NK-92 (cell line): ENCODE results near the gene CNPY1.

Experiments
- DNase-seq: peaks from one replicate; lab custom pipeline; 2025; ENCODE audit not compliant: unreplicated experiment; lab: John Stamatoyannopoulos, UW

The CNPY1 gene

DNA sequence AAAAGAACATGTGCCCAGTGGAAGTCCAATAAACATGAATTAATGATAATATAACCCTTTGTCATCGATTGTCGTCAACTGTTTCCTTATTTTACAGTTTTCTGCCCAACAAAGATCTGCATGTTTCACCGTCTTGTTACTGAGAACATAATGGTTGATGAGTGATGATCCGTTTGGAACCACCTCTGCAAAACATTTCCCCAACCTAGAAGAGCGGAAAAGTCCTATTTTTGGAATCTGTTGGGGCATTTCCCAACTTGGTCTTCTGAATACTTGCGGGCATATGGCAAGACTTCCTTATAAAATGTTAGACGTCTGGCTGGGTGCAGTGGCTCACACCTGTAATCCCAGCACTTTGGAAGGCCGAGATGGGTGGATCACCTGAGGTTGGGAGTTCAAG is 32.1 kb downstream of the CNPY1 start:
- DNase-seq, result no peak

DNA sequence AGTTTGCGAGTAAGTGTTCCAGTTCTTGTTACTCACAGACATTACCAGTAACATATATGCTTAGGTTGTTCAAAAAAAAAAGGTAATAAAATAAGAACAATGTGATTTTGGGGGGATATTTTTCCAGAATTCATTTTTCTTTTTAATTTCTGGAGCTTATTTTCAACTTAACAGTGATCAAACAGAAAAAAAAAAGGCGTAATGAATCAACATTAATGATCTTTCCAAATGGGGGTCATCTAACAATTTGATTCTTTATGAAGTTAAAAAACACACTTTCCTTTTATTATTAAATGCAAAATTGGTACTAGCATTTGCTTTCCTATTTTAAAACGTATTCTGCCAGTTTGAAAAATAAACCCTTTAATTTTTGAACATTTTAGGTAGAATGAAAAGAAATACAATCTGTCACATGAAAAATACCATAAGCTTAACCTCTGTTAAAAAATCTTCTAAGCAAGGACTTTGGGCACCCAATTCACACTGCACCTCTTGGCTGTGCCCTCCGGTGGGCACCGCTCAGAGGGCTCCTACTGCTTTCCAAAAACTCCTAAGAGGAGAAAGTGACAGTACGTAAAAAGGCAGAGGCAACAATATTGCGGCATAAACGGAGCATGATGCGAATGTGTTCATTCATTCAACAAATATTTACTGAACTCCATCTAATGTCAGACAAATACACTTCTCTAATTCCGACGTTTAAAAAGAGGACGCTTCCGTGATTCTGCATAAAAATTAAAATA is 32.6 kb downstream of the CNPY1 start:
- no peak for DNase-seq

DNA sequence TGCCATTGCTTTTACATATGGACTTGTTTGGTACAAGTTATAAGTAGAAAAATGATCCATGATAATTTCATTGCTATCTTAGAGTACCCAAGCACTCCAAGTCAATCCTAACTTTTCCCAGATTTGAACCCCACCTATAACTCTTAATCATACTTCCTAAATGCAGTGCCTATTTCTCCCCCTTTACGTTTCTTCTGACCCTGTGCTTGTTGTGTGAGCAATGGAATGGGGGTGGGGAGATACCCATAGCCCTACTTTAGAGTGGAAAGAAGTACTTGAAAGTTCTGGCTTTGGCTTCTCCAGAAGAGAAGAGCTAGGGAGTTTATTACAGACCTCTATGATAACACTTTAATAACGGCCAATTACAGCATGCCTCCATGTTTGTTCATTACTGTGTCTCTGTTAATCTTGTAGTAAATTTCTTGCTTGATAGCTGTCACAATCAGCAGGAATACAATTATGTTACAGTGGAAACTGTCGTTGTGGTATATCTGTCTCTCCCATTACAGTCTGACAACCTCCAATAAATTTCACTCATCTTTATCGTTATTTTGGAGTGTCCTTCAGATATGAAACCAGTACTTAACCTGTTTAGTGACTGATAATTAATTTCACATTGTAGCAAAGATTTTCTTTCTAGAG is 34.0 kb downstream of the CNPY1 start:
- DNase-seq, result no peak

DNA sequence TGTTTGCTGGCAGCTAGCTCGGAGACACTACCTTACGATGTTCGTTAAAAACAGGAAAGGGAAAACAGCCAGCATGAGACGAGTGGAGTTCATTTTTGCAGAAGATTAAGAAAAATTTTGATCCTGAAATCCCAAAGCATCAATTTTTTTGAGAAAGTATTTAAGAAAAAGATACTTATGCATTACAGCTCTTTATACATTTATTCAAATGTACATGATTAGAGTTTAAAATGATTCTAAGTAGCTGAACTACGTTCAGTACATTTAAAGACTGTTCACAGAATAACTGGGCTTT is 34.7 kb downstream of the CNPY1 start:
- DNase-seq, result no peak

DNA sequence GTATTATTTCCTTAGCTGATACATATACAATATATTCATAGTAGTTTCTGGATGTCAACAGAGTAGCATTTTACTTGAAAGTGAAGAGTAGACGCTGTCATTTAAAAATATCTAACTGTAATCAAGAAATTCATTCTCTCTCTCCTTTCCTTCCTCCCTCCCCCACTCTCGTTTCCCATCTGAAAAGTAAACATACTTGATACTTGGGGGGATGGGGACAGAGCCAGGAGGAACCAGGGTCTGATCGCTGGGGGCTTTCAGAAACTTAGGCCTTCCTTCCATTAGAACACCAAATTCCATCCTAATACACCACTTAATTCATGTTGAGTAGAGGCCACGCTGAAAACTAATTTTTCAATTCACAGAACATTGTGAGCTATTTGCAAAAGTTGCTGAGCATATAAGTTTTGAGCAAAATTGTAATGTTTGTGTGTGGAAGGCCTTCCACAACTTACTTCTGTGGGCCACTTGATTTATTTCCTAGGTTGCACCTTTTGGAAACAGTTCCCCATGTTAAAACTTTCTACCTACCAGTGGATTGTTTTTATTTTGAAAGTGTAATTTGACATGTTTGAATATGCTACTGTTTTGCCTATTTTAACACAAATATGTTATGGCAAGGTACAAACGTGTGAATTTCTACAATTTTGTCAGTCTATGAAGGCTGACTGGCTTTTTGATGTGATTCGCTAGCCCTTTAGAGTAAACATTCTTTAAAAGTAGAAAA is 35.2 kb downstream of the CNPY1 start:
- no peak for DNase-seq

DNA sequence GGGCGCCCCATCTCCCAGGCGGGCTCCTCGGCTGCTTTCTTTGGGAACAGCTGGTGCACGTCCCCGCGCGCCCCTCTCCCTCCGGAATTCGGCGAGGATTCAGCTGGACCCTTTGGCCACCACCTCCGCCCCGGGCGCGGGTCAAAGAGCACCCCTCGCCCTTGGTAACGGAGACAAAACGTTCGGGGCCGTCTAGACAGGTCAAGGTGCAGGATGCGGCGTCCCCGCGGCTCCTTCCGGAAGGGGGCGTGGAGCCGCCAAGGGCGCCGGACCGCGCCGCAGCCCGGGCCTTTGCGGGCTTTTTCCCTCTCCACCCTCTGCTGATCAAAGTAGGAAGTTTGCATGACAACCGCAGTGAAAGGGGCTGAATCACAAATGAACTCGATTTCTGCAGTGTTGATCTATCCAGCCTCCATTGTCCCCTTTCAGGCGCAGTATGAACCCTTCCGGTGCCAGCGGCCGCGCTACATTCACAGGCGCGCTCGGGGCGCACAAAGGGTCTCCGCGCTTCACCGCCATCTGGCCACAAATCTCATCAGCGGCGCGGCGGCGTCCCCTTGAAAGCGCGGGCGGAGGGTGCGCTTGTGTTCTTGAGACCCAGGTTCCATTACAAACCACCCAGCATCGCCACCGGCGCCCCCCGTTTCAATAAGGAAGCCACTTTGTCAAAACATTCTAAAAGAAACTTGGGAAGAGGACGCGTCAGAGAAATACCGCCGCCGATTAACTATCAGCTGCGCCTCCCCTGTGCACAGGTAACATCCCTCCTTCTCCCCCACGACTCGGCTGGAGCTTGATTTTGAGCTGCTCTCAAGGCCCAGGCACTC is 36.4 kb downstream of the CNPY1 start:
- DNase-seq, result no peak

DNA sequence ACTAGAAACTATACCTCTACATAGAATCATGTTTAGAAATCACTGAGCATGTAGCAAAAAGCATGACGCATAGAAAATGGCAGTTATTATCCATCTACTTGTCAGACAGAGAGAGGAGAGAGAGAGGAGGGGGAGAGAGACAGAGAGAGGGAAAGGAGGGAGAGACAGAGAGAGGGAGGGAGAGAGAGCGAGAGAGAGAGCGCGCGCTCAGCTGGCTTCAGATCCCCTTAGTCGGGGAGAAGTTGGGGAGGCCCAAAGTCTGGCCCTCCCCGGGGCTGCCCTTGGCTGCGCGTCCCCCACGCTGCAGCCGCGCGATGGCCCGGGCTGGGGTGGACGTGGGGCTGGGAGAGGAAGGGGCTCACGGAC is 37.0 kb downstream of the CNPY1 start:
- no peak for DNase-seq

DNA sequence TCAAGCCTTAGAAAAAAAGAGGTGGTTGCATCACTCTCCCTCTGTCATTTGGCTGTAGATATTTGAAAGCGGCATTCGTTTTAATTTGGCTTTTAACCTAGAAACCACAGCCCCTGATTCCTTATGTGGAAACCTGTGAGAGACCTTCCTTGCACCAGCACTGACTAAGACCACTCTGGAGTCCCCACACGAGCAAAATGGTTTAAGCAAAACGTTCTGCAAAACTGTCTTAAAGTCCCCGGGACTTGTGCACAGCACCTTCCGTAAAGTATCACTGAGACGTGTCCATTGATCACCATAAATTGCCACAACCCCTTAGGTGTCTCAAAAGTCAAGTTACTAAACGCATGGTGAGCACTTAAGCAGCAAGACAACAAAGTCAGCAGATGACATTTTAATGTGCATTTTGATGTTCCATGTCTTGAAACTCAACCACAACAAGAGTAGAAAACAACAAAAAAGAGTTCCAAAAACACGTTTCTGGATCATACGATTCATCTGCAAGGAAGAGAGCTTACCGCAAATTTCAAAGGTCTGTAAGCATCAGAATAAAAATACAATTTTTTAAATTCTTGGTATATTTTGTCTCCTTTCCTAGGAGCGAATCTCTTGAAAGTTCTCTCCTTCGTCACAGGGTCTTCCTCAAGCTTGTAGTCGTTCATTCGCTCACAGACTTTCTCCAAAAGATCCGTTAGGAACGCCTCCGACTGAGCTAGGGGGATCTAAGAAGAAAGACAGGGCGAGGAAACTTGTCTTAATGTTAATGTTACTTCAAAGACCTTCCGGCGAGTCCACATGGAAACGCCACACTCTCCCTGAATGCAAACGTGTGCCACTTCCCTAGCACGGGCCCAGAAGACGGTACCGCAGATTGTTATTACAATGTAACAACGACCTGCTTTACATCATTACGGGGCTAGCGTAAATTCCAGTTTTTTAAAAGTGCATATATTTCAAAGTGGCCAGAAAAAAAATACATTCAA is 37.7 kb downstream of the CNPY1 start:
- no peak for DNase-seq

DNA sequence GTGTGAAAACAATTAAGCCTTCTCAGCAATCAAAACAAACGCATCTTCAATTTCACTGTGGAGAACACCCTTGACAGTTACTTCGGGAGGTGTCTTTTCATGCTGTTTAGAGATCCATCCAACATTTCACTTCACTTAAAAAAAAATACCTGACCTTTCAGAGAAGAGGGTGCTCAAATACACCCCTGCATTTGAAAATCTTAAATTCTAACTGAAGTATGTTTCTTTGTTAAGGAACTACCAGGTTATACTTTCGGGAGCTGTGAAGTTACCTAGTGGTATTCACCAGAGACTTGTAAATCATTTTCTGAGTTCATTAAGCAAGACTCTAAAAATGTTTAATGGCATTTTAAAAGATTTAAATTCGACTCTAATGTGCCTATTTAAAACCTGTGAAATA is 38.8 kb downstream of the CNPY1 start:
- DNase-seq, result no peak

DNA sequence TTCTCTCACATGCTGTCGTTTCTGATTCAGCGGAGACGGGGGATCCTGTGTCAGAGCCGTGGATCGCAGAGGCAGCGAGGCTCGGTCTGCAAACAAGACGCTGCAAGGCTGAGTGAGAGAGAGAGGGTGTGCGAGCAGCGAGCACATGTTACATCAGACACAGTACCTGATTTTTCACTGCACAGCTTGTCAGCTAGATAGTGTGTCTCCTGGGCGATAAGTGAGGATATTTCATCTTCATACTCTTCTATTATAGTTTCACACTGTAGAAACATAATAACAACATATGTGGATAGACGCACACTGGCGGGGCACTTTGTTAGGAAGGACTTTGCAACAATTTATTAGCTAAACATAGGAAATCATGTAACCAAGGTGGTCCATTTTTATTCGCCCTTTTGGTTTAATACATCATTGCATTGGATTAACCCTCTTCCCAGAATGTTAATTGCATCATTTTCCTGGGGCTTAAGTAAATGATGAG is 39.5 kb downstream of the CNPY1 start:
- DNase-seq, result no peak

DNA sequence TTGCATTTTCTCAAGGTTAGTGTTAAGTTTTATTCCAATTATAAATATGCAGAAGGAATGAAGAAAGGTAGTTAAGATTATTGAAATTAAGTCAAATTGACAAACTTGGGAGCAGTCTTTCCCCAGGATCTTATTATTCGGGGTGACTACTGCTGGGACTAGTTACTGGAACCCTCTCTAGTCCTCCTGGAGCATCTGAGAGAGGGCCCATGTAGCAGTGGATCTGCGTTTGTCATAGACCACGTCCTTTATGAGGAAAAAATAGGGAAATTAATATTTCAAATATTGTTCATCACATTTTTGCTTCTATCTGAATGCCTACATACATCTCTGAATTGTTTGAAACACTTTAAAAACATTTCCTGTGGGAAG is 41.0 kb downstream of the CNPY1 start:
- no peak for DNase-seq

DNA sequence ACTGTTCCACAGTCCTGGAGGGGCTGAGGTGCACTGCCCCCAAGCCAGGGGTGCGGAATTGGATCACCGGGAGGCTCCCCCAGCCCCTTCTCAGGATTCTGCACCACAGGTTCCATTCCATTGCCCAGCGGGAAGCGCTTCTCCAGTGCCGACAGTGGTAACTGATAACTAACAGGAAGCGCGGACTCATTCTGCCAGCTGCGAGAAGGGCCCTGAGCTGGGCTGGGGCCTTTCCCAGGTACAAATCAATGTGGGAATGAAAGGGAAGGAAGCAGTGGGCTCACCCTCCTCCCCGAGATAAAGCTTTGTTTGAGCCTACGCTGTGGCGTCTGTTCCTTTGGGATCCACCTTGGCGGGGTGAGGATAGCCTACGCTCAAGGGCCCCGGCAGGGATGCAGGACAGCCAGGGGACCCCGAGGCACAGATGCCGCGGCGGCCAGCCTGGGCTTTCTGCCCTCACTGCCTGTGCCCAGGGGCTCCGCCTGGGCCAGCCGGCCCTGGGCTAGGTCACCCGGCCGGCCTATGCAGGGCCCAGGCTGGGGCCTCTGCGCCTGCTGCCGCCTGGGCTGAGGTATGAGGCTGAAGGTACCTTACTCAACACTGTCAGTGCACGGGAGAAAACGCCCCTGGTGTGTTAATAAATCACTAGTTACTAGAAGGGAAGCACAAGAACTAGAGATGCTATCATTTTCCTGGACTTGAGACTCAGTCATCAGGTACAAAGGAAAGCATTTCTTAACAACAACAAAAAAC is 49.0 kb downstream of the CNPY1 start:
- no peak for DNase-seq

DNA sequence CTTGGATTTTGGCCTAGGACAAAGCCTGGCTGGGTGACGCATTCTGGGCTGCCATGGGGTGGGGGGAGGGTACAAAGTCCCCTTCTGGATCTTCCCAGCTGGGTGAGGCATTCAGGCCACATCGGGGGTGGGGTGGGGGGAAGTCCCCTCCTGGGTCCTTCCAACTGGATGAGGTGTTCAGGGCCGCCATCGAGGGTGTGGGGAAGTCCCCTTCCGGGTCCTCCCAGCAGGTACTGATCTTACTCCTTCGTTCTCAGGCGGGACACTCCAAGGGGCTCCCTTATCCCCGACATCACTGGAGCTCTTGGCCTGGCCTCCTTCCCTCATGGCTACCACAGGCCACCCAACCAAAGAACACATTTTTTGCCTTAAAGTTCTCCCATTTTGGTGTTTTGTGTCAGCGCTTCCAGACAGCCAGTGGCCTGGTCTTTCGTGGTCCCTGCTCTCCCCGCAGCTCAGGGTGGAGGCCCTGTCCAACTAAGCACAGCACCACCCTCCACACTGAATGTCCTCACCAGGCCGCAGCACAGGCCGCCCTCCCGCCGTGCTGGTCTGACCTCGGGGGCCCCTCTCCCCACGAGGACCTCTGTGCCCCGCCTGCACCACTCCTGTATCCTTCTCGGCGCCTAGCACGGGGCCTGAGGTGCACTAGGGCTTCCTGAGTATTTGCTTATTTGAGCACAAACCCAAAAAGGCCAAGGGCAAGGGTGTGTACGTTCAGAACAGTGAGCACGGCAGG is 49.9 kb downstream of the CNPY1 start:
- DNase-seq, result no peak

DNA sequence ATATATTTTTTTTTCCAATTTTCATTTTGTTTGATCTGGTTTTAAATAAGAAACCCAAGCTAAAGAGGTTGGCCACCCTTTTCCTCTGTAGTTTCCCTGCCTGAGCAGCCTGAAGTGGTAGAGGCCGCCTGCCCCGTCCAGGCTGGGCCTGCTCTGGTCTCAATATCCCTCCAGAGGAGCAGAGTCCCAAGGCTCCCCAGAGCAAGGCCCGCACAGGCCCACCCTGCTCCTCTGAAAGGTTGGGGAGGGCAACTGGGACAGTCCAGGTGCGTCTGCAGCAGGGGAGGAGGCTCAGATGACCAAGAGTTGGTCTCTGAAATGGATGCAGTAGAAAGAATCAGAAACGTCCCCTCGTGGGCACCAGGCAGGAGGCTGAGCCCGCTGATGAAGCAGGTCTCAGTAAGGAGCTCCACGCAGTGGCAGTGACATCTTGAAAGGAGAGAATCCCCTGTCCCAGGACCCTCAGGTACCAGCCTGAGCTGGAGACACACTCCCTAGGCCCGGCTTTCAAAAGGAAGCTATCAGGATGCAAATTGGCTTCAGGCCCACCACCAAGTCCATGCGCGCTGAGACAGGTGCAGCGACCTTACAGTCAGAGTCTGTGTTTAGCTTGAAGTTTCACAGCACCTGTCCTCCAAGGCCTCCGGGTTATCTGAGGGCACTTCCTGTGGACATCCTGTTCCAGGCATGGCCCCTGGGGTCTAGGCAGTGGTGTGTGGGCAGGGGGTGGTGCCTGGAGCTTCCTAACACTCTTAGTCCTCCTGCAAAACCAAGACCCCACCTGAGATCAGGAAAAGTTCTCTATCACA is 50.7 kb downstream of the CNPY1 start:
- DNase-seq, result no peak

DNA sequence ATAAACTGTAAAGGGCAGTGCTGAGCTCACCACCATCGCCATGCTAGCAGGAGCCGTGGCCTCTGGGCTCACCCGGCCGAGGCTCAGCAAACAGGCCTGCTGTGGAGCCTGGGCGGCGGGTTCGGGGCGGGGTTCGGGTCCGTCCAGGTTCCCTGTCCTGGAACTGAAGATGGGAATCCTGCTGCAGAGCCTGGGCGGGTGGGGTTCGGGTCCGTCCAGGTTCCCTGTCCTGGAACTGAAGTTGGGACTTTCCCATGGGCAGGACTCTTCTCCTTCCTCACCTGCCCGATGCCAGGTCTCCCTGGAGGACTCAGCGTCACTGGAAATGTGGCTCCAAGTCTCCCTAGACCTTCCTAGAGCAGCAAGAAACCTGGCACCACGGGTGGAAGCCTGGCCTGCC is 51.8 kb downstream of the CNPY1 start:
- DNase-seq, result no peak

DNA sequence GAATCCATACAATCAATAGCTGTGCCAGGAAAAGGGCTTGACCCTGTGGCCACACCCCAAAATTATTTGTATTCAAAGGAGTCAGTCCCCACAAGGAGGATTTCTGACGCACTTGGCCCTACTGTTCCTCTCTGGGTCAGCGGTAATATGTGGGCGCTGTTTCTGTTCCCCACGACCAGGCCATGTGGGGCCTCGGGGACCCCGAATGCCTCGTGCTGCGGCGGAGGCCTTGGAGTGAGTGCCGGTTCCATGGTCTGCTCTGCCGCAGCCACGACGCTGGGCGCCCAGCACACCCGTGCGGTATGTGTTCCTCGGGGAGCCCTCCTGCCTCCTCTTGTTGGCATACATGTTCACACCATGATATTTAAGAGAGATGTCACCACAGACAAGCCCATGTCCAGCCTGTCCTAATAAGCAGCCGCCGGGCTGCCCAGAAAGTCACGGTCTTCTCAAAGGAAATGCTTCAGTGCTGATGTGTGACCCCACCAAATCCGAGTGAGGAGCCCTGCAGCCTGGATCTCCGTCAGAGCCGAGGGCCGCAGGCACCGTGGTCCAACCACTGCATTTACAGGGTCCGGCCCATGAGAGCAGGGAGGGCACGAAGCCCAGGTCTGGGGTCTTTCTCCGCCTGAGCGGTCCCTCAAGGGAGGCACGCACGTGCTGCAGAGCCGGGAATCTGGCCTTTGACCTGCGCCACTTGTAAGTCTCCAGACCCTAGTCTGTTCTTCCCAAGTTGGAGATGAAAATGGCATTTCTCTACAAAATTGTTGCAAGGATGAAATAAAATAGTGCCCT is 52.4 kb downstream of the CNPY1 start:
- no peak for DNase-seq

DNA sequence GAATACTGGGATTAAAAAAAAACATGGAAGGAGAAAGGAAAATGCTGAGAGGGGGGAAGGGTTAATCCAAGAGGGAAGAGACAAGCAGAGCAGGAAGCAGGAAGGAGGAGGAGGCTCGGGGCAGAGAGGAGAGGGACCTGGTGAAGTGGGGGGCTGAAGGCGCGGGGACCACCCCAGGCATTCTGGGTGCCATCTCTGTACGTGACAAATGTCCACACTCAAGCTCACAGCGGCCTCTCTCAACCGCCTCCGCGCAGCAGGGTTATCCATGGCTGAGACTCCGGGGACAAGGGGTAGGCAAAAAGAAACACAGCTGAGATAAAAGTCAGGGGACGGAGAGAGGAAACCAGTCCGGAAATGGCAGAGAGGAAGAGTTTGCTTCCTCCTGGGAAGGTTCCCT is 54.5 kb downstream of the CNPY1 start:
- DNase-seq, result no peak
